Mesenteric fat pad (tissue), 1 donor: ENCODE data around the gene E4F1. TPM values are rescaled to one million over a fixed set of nuclear protein-coding genes. Genes with fewer than 3 reads are reported as not detected.
"Not testable (repeated sequence)": the region's sequence is repeated elsewhere in the genome, so short reads cannot be mapped to it uniquely, and the experiment has no call there.

Experiments used
- DNase-seq: peaks from one replicate; pipeline ENCODE4 v3.0.0-alpha.2; 2020; ENCODE audit warnings: low spot score
- total RNA-seq: library from RNA; stranded (reverse); fragmentation: NEBNext Ultra II Directional; extraction: Animal tissue kit (Norgen Biotek cat#: 25700); gene quantifications from one replicate; pipeline ENCODE4 v1.2.1, GENCODE V29; 2021
- donor health status: DM: yes; HTN: yes; CAD: no.

Gene E4F1
- total RNA-seq, 1 donor from 2014 or later, result 15.1 TPM

GRCh38 chr16:2189252-2189893 lies 34.0 kb upstream of the E4F1 start:
- no peak for DNase-seq

DNA sequence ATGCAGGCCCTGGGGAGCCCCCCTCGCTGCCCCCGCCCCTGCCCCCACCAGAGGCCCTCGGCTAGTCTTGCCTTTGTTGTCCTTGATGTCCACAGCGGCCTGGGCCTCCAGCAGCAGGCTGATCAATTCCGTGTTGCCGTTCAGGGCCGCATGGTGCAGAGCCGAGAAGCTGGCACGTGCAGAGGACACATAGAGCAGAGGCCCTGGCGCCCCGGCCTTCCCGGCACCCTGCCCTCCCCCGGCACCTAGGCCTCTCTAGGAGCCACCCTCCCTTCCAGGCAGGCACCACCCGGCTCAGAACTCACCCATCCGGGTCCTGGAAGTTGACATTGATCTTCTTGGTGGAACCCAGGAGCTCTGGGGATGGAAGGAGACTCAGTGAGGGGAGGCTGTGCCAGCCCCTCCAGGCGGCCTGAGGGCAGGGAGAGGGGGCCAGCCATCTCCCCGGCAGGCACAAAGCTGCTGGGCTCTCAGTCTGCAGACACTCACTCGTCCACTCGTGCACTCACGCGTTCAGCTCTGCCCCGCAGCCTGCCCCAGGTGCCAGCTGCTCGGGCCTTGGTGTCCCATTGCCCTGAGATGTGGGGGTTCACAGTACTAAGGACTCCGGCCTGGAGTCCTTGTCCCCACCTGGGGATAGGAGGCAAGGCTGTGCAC lies 33.3 kb upstream of the E4F1 start:
- no peak for DNase-seq

GRCh38 chr16:2190659-2191445 lies 32.5 kb upstream of the E4F1 start:
- DNase-seq, result no peak

- DNase-seq, result no peak
These were observed 32.0 kb upstream of the E4F1 start for GRCh38 chr16:2191446-2191706.

- DNase-seq, result no peak
These were observed 29.1 kb upstream of the E4F1 start for GRCh38 chr16:2194166-2194834.

GRCh38 chr16:2194852-2195321 lies 28.5 kb upstream of the E4F1 start:
- no peak for DNase-seq

DNA sequence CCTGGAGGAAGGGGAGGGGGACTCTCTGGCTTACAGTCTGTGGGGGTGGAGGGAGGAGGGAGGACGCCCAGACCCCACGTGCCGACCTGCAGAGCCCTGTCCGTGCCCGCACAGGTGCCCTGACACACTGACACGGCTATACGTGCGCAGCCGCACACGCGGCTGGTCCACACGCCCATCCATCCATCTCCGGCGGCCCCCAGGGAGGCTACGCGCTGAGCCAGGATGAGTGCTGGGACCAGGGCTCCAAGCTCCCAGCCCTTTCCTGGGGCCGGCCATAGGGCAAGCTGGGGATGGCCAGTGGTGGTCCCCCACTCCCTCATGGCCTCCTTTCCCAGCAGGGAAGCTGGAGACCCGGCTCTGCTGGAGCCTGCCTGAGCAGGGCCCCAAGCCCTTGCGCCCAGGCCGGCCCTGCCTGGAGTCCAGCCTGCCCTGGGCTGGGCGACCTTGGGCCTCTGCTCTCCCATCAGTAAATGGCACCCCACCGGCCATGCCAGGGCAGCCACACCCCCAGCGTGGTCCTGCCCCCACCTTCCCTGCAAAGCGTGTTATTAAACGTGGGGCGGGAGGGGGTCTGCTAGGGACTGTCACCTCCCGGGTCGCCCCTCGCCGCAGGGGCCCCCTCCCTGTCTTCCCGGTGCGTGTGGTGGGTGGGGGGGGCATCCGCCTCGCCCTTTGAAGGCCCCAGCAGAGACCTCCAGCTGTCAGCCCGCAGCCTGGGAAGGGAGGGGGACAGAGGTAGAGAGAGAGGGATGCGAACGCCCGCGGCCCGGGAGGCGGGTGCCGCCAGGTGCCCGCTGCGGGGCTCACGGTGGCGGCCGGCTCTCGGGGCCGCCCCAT lies 27.8 kb upstream of the E4F1 start:
- DNase-seq, result no peak

DNA sequence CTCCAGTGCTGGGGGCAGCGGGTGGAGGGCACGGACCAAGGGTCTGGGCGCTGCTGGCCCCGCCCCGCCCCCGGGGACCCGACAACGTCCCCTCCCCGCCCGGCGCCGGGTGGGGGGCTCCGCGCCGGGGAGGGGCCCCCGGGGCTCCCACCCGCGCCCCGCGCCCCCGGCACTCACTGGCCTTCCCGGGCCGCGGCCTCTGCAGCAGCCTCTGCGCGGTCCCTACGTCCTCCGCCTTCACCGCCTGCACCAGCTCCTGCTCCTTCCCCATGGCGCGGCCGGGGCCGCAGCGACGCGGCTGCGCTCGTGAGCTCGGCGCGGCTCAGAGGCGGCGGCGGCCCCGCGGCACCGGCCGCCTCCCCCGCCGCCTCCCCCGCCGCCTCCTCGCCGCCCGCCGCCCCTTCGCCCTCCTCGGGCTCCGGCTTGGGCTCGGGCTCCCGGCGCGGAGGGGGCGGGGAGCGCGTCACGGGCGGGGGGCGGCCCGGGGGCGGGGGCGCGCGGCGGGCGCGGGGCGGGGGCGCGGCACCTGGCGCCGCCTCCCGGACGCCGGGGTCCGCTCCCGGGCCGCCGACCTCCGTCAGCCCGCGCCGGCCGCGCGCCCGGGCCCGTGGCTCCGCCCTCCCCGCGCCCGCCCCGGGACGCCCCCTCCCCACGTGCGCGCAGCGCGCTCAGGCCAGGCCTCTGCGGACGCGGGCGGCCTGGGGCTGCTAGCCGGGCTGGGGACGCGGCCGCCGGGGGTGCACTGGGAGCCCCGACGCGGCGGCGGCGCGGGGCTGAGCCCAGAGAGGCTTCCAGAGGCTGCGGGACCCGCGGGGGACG lies 27.0 kb upstream of the E4F1 start, which contains the start of gene CASKIN1:
Gene CASKIN1 (minus strand): TSS at position 444 of the 819 bp plus-strand sequence. CDS start 173 bp downstream, at position 271.
- no peak for DNase-seq

DNA sequence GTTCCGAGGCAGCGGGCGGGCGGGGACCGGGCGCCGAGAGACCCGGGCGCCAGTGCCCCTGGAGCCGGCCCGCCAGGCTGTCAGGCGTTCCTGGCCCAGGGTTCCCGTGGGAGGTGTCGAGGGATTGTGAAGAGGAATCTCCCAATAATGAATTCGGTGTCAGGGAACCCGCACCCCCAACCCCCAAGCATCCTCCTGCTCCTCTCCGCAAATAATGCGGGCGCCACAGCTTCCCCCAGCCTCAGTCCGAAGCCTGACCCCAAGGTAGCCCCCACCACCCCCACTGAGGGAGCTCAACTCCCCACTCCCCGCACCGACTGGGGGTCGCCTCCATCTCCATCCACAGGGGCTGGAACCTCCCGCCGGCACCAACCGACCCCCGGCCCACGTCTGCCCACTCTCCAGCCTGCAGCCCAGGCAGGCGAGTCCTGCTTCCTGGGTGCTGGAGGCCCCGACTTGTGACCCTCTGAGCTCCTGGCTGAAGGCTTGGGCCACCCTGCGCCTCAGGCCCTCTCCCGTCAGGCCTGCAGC lies 26.3 kb upstream of the E4F1 start:
- DNase-seq, result no peak

GRCh38 chr16:2197765-2198164 lies 25.6 kb upstream of the E4F1 start:
- no peak for DNase-seq

DNA sequence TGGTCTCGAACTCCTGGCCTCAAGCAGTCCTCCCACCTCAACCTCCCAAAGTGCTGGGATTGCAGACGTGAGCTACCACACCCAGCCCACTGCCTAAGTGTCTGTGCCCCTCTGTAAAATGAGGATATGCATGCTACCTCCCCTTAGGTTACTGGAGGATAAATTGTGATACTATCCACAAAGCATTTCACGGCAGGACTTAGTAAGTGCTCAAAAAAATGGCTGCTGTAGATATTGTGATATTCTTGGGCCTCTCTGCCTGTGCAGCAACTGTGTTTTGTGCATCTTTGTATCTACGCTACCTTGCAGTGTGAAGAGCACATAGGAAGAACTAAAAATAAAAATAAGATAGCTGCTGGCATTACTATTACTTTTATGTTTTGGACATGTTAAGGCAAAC lies 25.1 kb upstream of the E4F1 start:
- no peak for DNase-seq

DNA sequence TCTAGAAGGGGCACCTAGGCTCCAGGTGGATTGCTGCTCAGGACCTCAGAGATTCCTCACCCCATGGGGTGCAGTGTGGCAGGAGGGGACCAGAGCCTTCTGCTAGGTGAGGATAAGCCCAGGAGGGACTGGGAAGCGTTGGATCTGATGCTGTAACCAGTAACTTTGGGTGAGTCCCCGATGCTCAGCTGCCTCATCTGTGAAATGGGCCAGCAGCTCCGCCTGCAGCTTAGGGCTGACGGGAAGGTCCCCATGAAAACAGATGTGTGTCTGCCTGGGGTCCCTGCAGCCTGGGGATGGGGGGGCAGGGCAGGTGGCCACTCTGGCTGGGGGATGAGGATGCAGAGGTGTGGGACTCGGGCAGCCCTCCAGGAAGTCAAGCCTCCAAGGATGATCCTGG lies 24.3 kb upstream of the E4F1 start:
- DNase-seq, result no peak

DNA sequence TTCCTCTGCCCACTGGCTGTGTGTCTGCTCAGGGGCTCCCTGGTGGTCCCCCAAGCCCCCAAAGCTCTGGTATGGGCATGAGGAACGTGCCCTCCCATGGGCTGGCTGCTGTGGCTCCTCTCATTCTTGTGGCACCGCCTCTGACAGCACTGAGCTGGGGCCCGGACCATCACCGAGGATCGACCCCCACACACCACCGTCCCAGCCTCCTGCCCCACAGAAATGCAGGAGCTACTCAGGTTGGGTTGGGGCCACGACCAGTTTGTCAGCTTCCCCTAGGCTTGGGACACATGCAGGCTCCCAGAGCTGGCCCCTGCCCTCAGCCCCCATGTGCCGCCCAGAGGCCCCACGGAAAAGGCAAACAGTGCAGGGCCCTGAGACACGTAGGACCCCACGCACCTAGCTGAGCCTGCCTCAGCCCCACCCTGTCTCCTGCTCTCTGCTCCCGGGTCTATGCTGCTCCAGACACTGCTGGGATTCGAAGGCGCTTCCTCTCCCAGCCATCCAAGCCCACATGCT lies 23.7 kb upstream of the E4F1 start:
- no peak for DNase-seq

DNA sequence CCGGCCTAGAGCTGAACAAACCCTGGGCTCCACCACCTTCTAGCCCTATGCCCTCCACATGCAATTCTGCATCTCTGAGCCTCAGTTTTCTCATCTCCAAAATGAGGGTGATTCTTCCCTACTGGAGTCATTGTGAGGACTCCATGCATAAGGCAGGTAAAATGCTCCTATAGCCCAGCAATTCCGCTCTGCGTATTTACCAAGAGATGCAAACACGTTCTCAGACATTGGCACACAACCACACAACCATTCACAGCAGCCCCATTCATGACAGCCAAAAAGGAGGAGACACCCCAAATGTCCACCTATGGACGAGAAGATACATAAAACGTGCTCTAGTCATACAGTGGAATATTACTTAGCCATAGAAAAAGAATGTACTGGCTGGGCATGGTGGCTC lies 23.1 kb upstream of the E4F1 start:
- DNase-seq, result no peak

- not testable (repeated sequence) for DNase-seq
These were observed 20.2 kb upstream of the E4F1 start for GRCh38 chr16:2203119-2203688.

GRCh38 chr16:2204416-2205103 lies 18.8 kb upstream of the E4F1 start:
- DNase-seq, result no peak

GRCh38 chr16:2205104-2205966 lies 18.1 kb upstream of the E4F1 start, which contains the start of gene MLST8:
Gene MLST8 (plus strand): TSS chr16:2205454. CDS start chr16:2206086, 632 bp downstream.
- peak; percentile 95 for DNase-seq

- DNase-seq, result no peak
These were observed 17.5 kb upstream of the E4F1 start for GRCh38 chr16:2205967-2206313.
